MM.1S (cell line): ENCODE data around the gene CMTM8.
A peak's percentile ranks its signal among the peaks of the same experiment; 100 is the strongest.

Experiments
- DNase-seq: peaks from one replicate; pipeline ENCODE4 v3.0.0-alpha.2; 2015
- H2AFZ ChIP-seq: fragments of 300-600 bp; sonication (generic); 2 replicates; pipeline ENCODE4 v1.6.0; 2016; ENCODE audit warnings: antibody characterized with exemption, low read length
- H3F3A ChIP-seq: fragments of 300-600 bp; sonication (generic); 2 replicates; pipeline ENCODE4 v1.6.1; 2016; ENCODE audit warnings: mild to moderate bottlenecking, antibody characterized with exemption, low read length, moderate library complexity, mixed read lengths; ENCODE audit not compliant: insufficient read depth
- H3K27ac ChIP-seq: fragments of 300-600 bp; sonication (generic); 2 replicates; pipeline ENCODE4 v1.5.1; 2016; ENCODE audit warnings: mild to moderate bottlenecking, low read length
- H3K27me3 ChIP-seq: fragments of 300-600 bp; sonication (generic); replicated peaks from 2 replicates; pipeline ENCODE4 v1.6.0; 2016; ENCODE audit warnings: low read length; ENCODE audit not compliant: insufficient read depth
- H3K36me3 ChIP-seq: fragments of 300-600 bp; sonication (generic); replicated peaks from 2 replicates; pipeline ENCODE4 v1.6.1; 2016; ENCODE audit warnings: mild to moderate bottlenecking, low read length, mixed read lengths; ENCODE audit not compliant: insufficient read depth
- H3K4me1 ChIP-seq: fragments of 300-600 bp; sonication (generic); 2 replicates; pipeline ENCODE4 v1.6.1; 2016; ENCODE audit warnings: low read length, mixed read lengths
- H3K4me2 ChIP-seq: fragments of 300-600 bp; sonication (generic); 2 replicates; pipeline ENCODE4 v1.6.0; 2016; ENCODE audit warnings: low read depth, low read length
- H3K4me3 ChIP-seq: fragments of 300-600 bp; sonication (generic); 2 replicates; pipeline ENCODE4 v1.5.1; 2016; ENCODE audit warnings: low read length, mixed read lengths
- H3K79me2 ChIP-seq: fragments of 300-600 bp; sonication (generic); 2 replicates; pipeline ENCODE4 v1.6.1; 2016; ENCODE audit warnings: mixed run types, low read length, mixed read lengths
- H3K9ac ChIP-seq: fragments of 300-600 bp; sonication (generic); 2 replicates; pipeline ENCODE4 v1.6.1; 2016; ENCODE audit warnings: low read length, mixed read lengths
- H3K9me2 ChIP-seq: fragments of 300-600 bp; sonication (generic); replicated peaks from 2 replicates; pipeline ENCODE4 v1.6.1; 2016; ENCODE audit warnings: mild to moderate bottlenecking, low read length, mixed read lengths; ENCODE audit not compliant: insufficient read depth
- H3K9me3 ChIP-seq: fragments of 300-600 bp; sonication (generic); replicated peaks from 2 replicates; pipeline ENCODE4 v1.6.1; 2016; ENCODE audit warnings: mild to moderate bottlenecking, low read length, mixed read lengths; ENCODE audit not compliant: insufficient read depth
- H4K20me1 ChIP-seq: fragments of 300-600 bp; sonication (generic); 2 replicates; pipeline ENCODE4 v1.6.1; 2016; ENCODE audit warnings: mild to moderate bottlenecking, low read length, moderate library complexity, mixed read lengths; ENCODE audit not compliant: insufficient read depth
- CTCF ChIP-seq: fragments of 300-600 bp; sonication (generic); IDR thresholded peaks from 2 replicates; pipeline ENCODE4 v1.5.1; 2016; ENCODE audit warnings: antibody characterized with exemption, low read length, mixed read lengths
- EZH2 ChIP-seq: fragments of 300-600 bp; sonication (generic); optimal IDR thresholded peaks from 2 replicates; pipeline ENCODE3; 2017; ENCODE audit warnings: low read depth, mild to moderate bottlenecking, antibody characterized with exemption, low read length, mixed read lengths
- EZH2phosphoT487 ChIP-seq: fragments of 300-600 bp; sonication (generic); IDR thresholded peaks from 2 replicates; pipeline ENCODE4 v1.6.1; 2018; ENCODE audit warnings: antibody characterized with exemption, low read length

The CMTM8 gene

GRCh38 chr3:32366638-32367397, 128.3 kb downstream of the CMTM8 start:
- Histone ChIP-seq H3F3A (no peaks in the 10 kb centered on the region), H3K9ac (no peak overlapping the region), H3K27ac (peak overlapping the region; percentile 31; the same call in 1 of the 2 replicates), H3K4me2 (peak overlapping the region; percentile 13; the same call in 1 of the 2 replicates), H3K9me2 (no peaks in the 10 kb centered on the region), H3K27me3 (no peaks in the 10 kb centered on the region), H3K9me3 (no peaks in the 10 kb centered on the region), H2AFZ (no peak overlapping the region), H3K4me1 (peaks cover 19% of the 10 kb centered on the region), H3K79me2 (no peaks in the 10 kb centered on the region), H3K4me3 (no peak overlapping the region), H3K36me3 (no peaks in the 10 kb centered on the region), H4K20me1 (no peaks in the 10 kb centered on the region)
- no peak for TF ChIP-seq EZH2
- no peak for TF ChIP-seq EZH2phosphoT487
- TF ChIP-seq CTCF, result no peak
- DNase-seq, result peak; percentile 24

- no peak overlapping the region for H3K4me3 ChIP-seq
- H2AFZ ChIP-seq, result no peak overlapping the region
- peaks cover 19% of the 10 kb centered on the region for H3K4me1 ChIP-seq
- no peaks in the 10 kb centered on the region for H3K36me3 ChIP-seq
- no peaks in the 10 kb centered on the region for H4K20me1 ChIP-seq
- no peaks in the 10 kb centered on the region for H3K79me2 ChIP-seq
- no peak for DNase-seq
- no peaks in the 10 kb centered on the region for H3K27me3 ChIP-seq
- no peak for TF ChIP-seq CTCF
- no peak for TF ChIP-seq EZH2phosphoT487
- TF ChIP-seq EZH2, result no peak
- peak overlapping the region; percentile 31; the same call in 1 of the 2 replicates for H3K27ac ChIP-seq
- peak overlapping the region; percentile 13; the same call in 1 of the 2 replicates for H3K4me2 ChIP-seq
- H3K9ac ChIP-seq, result no peak overlapping the region
- no peaks in the 10 kb centered on the region for H3K9me2 ChIP-seq
- H3K9me3 ChIP-seq, result no peaks in the 10 kb centered on the region
- no peaks in the 10 kb centered on the region for H3F3A ChIP-seq
Observed at GRCh38 chr3:32367442-32367841, 129.0 kb downstream of the CMTM8 start.

- Histone ChIP-seq H3F3A (no peaks in the 10 kb centered on the region), H3K79me2 (no peaks in the 10 kb centered on the region), H3K4me2 (no peak overlapping the region), H3K4me3 (no peak overlapping the region), H3K27ac (no peak overlapping the region), H4K20me1 (no peaks in the 10 kb centered on the region), H3K27me3 (no peaks in the 10 kb centered on the region), H3K4me1 (peaks cover 13% of the 10 kb centered on the region), H3K9me2 (no peaks in the 10 kb centered on the region), H3K36me3 (no peaks in the 10 kb centered on the region), H3K9ac (no peak overlapping the region), H3K9me3 (no peaks in the 10 kb centered on the region), H2AFZ (no peak overlapping the region)
- no peak for DNase-seq
- TF ChIP-seq EZH2 (no peak), EZH2phosphoT487 (no peak)
Observed at GRCh38 chr3:32371461-32372212, 133.2 kb downstream of the CMTM8 start.
